Gastrocnemius medialis (tissue), 4 donors: ENCODE measurements around the gene CENPO. TPM values are rescaled to one million over a fixed set of nuclear protein-coding genes. Genes with fewer than 3 reads are reported as not detected.

Experiments
- ATAC-seq, 2 donors: fragments of 150-250 bp; one replicate each; pipeline ENCODE4 v1.9.1; 2016
- DNase-seq, 2 donors: peaks; one replicate each; pipeline ENCODE4 v3.0.0-alpha.2; 2019
- H3K27ac ChIP-seq, 4 donors: fragments of 200-600 bp; sonication (generic); 1 replicate in 1 of 4; 2 replicates in 3 of 4; pipeline ENCODE4 v1.5.1; 2016 to 2018; ENCODE audit warnings: mild to moderate bottlenecking in 2 of 4, moderate library complexity in 1 of 4
- H3K27me3 ChIP-seq, 3 donors: fragments of 200-600 bp; sonication (generic) in 2 of 3; 1 replicate in 1 of 3; 2 replicates in 2 of 3; pipeline versions ENCODE4 v1.5.1 to v1.6.0; 2016 to 2019; ENCODE audit warnings: mild to moderate bottlenecking in 1 of 3, moderate library complexity in 1 of 3
- H3K36me3 ChIP-seq, 2 donors: fragments of 200-600 bp; sonication (generic) in 1 of 2; one replicate each; pipeline ENCODE4 v1.5.1; 2017 to 2018
- H3K4me1 ChIP-seq, 2 donors: fragments of 200-600 bp; sonication (generic) in 1 of 2; one replicate each; pipeline ENCODE4 v1.5.1; 2016 to 2017; ENCODE audit warnings: mild to moderate bottlenecking in 2 of 2
- H3K4me3 ChIP-seq, 4 donors: fragments of 200-600 bp; sonication (generic) in 3 of 4; 1 replicate in 1 of 4; 2 replicates in 3 of 4; pipeline ENCODE4 v1.5.1; 2016 to 2019; ENCODE audit warnings: mild to moderate bottlenecking in 2 of 4
- H3K9me3 ChIP-seq, 3 donors: fragments of 200-600 bp; sonication (generic) in 2 of 3; 1 replicate in 1 of 3; 2 replicates in 2 of 3; pipeline ENCODE4 v1.5.1; 2016 to 2019
- POLR2A ChIP-seq, 2 donors: fragments of 450-650 bp; IDR thresholded peaks; one replicate each; pipeline ENCODE4 v1.6.1; 2017; ENCODE audit warnings: antibody characterized with exemption in 2 of 2, mild to moderate bottlenecking in 2 of 2, moderate library complexity in 2 of 2
- in situ Hi-C, 4 donors: fragments of 200-750 bp; cut with MboI; loops; one replicate each; pipeline versions ENCODE4 v1.15.0 to v1.8.0; 2017; ENCODE audit warnings: low sequenced_read_pairs in 4 of 4
- intact Hi-C: fragments of 100-400 bp; cut with DNase I; formaldehyde crosslinking; loops from one replicate; pipeline ENCODE4 v1.15.1; 2023; ENCODE audit warnings: low total_unique reads
- total RNA-seq, 4 donors: library from RNA; depleted of rRNA; stranded (reverse); fragments of >200 nt; gene quantifications; one replicate each; pipeline versions ENCODE4 v1.1.0 to v1.2.3, GENCODE V29; 2016
- TF ChIP-seq, protein P1 (sequence below), 5 experiments: fragments of 450-650 bp in 3 of 5; fragments of 200-600 bp in 2 of 5; sonication (generic) in 2 of 5; IDR thresholded peaks in 4 of 5; conservative IDR thresholded peaks in 1 of 5; 1 replicate in 4 of 5; 2 replicates in 1 of 5; pipeline ENCODE4 v1.5.1; 2016 to 2019; ENCODE audit warnings: antibody characterized with exemption in 5 of 5, mild to moderate bottlenecking in 3 of 5, moderate library complexity in 3 of 5

Gene CENPO
- total RNA-seq, 4 donors from 2014 or later, result 1.2 to 3.6 (median 2.7) TPM

- no peaks in the 10 kb centered on the region for H3K9me3 ChIP-seq
- H3K27ac ChIP-seq, result peak overlapping the region in 2 of 4 donors; percentile 41 to 62
- H3K36me3 ChIP-seq, result no peaks in the 10 kb centered on the region
- ATAC-seq, result no peak
- no peaks in the 10 kb centered on the region for H3K27me3 ChIP-seq
- TF ChIP-seq, protein P1, sequence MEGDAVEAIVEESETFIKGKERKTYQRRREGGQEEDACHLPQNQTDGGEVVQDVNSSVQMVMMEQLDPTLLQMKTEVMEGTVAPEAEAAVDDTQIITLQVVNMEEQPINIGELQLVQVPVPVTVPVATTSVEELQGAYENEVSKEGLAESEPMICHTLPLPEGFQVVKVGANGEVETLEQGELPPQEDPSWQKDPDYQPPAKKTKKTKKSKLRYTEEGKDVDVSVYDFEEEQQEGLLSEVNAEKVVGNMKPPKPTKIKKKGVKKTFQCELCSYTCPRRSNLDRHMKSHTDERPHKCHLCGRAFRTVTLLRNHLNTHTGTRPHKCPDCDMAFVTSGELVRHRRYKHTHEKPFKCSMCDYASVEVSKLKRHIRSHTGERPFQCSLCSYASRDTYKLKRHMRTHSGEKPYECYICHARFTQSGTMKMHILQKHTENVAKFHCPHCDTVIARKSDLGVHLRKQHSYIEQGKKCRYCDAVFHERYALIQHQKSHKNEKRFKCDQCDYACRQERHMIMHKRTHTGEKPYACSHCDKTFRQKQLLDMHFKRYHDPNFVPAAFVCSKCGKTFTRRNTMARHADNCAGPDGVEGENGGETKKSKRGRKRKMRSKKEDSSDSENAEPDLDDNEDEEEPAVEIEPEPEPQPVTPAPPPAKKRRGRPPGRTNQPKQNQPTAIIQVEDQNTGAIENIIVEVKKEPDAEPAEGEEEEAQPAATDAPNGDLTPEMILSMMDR (IDR thresholded peaks at IDR 0.05 in 4 of 5, conservative IDR thresholded peaks at IDR 0.05 in 1 of 5), result no peak
- TF ChIP-seq POLR2A (IDR thresholded peaks at IDR 0.05), result no peak
- DNase-seq, result no peak
- in situ Hi-C loops, result no loop called here
- intact Hi-C loops, result no loop called here
- H3K4me1 ChIP-seq, result no peaks in the 10 kb centered on the region
- H3K4me3 ChIP-seq, result no peak overlapping the region
Measured at GRCh38 chr2:24850944-24851343, 57.7 kb downstream of the CENPO start.

DNA sequence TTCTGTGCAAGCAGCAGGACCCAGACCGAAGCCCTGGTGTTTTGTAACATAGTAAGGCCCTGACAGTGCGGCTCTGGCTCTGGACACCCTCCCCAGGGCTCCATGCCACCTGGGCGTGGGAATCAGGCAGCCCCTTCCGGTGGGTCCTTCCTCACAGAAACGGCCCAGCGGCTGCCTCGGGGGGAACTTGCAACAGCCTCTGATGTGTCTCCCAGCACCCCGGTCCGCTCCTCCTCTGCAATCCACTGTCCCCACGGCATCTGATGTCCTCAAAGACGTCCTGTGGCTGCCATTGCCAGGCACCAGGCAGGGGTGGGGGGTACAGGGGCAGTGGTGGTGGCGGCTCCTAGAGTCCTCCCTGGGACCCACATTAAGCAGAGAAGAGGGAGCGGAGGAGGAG, 58.8 kb downstream of the CENPO start:
- Histone ChIP-seq H3K27me3 (no peaks in the 10 kb centered on the region), H3K4me1 (no peaks in the 10 kb centered on the region), H3K9me3 (no peaks in the 10 kb centered on the region), H3K36me3 (no peaks in the 10 kb centered on the region), H3K27ac (peak overlapping the region in 1 of 4 donors; percentile 62), H3K4me3 (no peak overlapping the region)
- no peak for DNase-seq
- ATAC-seq, result no peak
- in situ Hi-C loops (no loop called here), intact Hi-C loops (no loop called here)
- TF ChIP-seq POLR2A (IDR thresholded peaks at IDR 0.05), result no peak
- TF ChIP-seq, protein P1 (IDR thresholded peaks at IDR 0.05 in 4 of 5, conservative IDR thresholded peaks at IDR 0.05 in 1 of 5), result no peak

DNA sequence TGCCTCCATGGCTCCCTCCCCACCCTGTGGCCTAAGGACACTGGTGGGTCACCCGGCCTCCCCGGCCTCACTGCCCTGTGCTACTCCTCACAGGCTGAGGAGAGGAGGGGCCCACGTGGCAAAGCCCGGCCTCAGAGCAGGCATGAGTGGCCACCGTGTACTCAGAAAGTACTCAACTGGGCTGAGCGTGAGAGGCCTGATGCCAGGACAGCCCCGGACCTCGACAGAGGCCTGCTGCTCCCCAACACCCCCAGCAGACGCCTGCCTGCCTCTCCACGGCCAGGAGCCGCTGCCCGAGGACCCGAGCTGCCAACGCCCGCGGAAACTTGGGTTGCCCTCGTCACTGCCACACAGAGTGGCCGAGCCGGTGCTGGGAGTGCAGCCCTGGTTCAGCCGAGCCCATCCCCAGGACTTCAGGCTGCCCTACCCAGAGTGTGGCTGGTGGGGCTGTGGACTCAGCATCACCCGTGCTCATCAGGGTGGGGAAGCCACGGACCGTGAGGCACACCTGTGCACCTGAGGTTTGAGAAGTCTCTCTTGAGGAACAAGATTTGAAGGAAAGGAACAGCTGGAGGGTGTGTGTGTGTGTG, 59.3 kb downstream of the CENPO start:
- intact Hi-C loops, result no loop called here
- Histone ChIP-seq H3K27me3 (no peaks in the 10 kb centered on the region), H3K27ac (peak overlapping the region in 1 of 4 donors; percentile 70), H3K36me3 (no peaks in the 10 kb centered on the region), H3K4me1 (no peaks in the 10 kb centered on the region), H3K4me3 (no peak overlapping the region), H3K9me3 (no peaks in the 10 kb centered on the region)
- no peak for TF ChIP-seq POLR2A (IDR thresholded peaks at IDR 0.05)
- TF ChIP-seq, protein P1 (IDR thresholded peaks at IDR 0.05 in 4 of 5, conservative IDR thresholded peaks at IDR 0.05 in 1 of 5), result no peak
- ATAC-seq (no peak), DNase-seq (no peak)
- in situ Hi-C loops, result no loop called here

DNA sequence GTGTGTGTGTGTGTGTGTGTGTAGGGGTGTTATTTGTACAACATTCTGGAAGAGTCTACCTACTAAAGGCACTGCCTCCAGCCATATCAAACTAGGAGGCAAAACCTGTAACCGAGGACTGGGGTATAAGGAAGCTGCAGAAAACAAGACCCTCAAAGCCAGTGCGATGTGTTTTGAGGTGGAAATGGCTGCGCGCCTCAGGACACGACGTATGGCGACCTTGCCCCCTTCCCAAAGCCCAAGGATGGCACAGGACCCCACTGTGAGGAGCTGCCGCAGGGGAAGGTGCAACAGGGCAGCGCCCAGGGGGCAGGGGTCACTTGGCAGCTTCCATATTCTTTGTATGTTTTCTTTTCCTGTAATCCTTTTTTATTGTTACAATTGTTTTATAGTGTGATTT, 59.8 kb downstream of the CENPO start:
- in situ Hi-C loops, result no loop called here
- no peaks in the 10 kb centered on the region for H3K4me1 ChIP-seq
- no peak for DNase-seq

More for the DNA sequence above, 59.8 kb downstream of the CENPO start:
- H3K27ac ChIP-seq, result peak overlapping the region in 1 of 4 donors; percentile 70
- H3K4me3 ChIP-seq, result no peak overlapping the region
- no peaks in the 10 kb centered on the region for H3K27me3 ChIP-seq
- no peaks in the 10 kb centered on the region for H3K36me3 ChIP-seq
- TF ChIP-seq, protein P1 (IDR thresholded peaks at IDR 0.05 in 4 of 5, conservative IDR thresholded peaks at IDR 0.05 in 1 of 5), result no peak
- no peak for TF ChIP-seq POLR2A (IDR thresholded peaks at IDR 0.05)
- intact Hi-C loops, result no loop called here
- no peaks in the 10 kb centered on the region for H3K9me3 ChIP-seq
- no peak for ATAC-seq
